HepG2 (cell line): ENCODE data around the gene KIAA0232. TPM values are rescaled to one million over a fixed set of nuclear protein-coding genes. Genes with fewer than 3 reads are reported as not detected.

ENCODE experiments used
- ARID3A ChIP-seq: IDR thresholded peaks from 2 replicates; pipeline ENCODE4 v1.6.1; 2012; ENCODE audit warnings: low read depth, low read length, improper control_type of control experiment
- CENPBD1 ChIP-seq: sonication (generic); formaldehyde crosslinking; IDR thresholded peaks from 2 replicates; pipeline ENCODE4 v1.8.0; 2022; ENCODE audit warnings: missing genetic modification reagents, low read depth, mild to moderate bottlenecking, borderline replicate concordance
- CTCF ChIP-seq: sonication (generic); formaldehyde crosslinking; IDR thresholded peaks from 2 replicates; pipeline ENCODE4 v1.5.0; 2020; ENCODE audit warnings: mild to moderate bottlenecking, missing genetic modification reagents, moderate library complexity
- GATAD1 ChIP-seq: IDR thresholded peaks from 2 replicates; pipeline ENCODE4 v1.6.1; 2016; ENCODE audit warnings: missing genetic modification reagents, missing compliant biosample characterization
- HDAC2 ChIP-seq: sonication (generic); formaldehyde crosslinking; IDR thresholded peaks from 2 replicates; pipeline ENCODE4 v1.4.0; 2020; ENCODE audit warnings: missing genetic modification reagents
- MAZ ChIP-seq, 2 experiments: sonication (generic) in 1 of 2; formaldehyde crosslinking in 1 of 2; IDR thresholded peaks; 2 replicates each; pipeline versions ENCODE4 v1.5.0 to v1.6.1; 2012 to 2020; ENCODE audit warnings: low read depth in 2 of 2, mild to moderate bottlenecking in 2 of 2, borderline replicate concordance in 1 of 2, improper control_type of control experiment in 1 of 2, low read length in 1 of 2, missing genetic modification reagents in 1 of 2, moderate library complexity in 1 of 2
- MIER3 ChIP-seq: IDR thresholded peaks from 2 replicates; pipeline ENCODE4 v1.6.1; 2016; ENCODE audit warnings: missing compliant biosample characterization, borderline replicate concordance
- YEATS2 ChIP-seq: sonication (generic); formaldehyde crosslinking; IDR thresholded peaks from 2 replicates; pipeline ENCODE4 v1.4.0; 2020; ENCODE audit warnings: missing genetic modification reagents, borderline replicate concordance
- ZBTB26 ChIP-seq: IDR thresholded peaks from 2 replicates; pipeline ENCODE4 v1.6.1; 2016; ENCODE audit warnings: missing compliant biosample characterization, missing genetic modification reagents, borderline replicate concordance
- ZBTB7B ChIP-seq: sonication (generic); formaldehyde crosslinking; IDR thresholded peaks from 2 replicates; pipeline ENCODE4 v1.4.0; 2020; ENCODE audit warnings: missing genetic modification reagents
- ZNF282 ChIP-seq: fragments of 450-650 bp; IDR thresholded peaks from 2 replicates; pipeline ENCODE4 v1.6.1; 2018; ENCODE audit not compliant: partially characterized antibody
- ZNF318 ChIP-seq: sonication (generic); formaldehyde crosslinking; IDR thresholded peaks from 2 replicates; pipeline ENCODE4 v1.4.0; 2020; ENCODE audit warnings: mild to moderate bottlenecking, missing genetic modification reagents
- ZNF331 ChIP-seq: sonication (generic); formaldehyde crosslinking; IDR thresholded peaks from 2 replicates; pipeline ENCODE4 v1.4.0; 2020; ENCODE audit warnings: missing genetic modification reagents
- ZNF740 ChIP-seq: sonication (generic); formaldehyde crosslinking; IDR thresholded peaks from 2 replicates; pipeline ENCODE4 v1.4.0; 2020; ENCODE audit warnings: missing genetic modification reagents
- polyA plus RNA-seq, 8 experiments: library from polyadenylated mRNA; depleted of rRNA in 3 of 8; stranded (reverse) in 7 of 8; unstranded in 1 of 8; fragments of >200 nt; fragmentation: Illumina TruSeq in 4 of 8; extraction: Trizol in 4 of 8; gene quantifications; 2 replicates each; pipeline versions ENCODE4 v1.2.1 to v1.2.3, GENCODE V29; 2011 to 2016; ENCODE audit warnings: low read depth in 4 of 8, missing spikeins in 1 of 8, mixed read lengths in 1 of 8; ENCODE audit not compliant: insufficient read depth in 1 of 8
- total RNA-seq, 5 experiments: library from RNA; depleted of rRNA; stranded (reverse); fragments of >200 nt; fragmentation: Illumina TruSeq; extraction: Trizol; gene quantifications; 2 replicates each; pipeline ENCODE4 v1.2.3, GENCODE V29; 2016; ENCODE audit warnings: low read depth in 1 of 5

KIAA0232 gene
- total and polyA plus RNA-seq, 2 of the 13 experiments (the other 11 are each of a cell fraction or from before 2014, with no cell fraction given) = 7.8 to 17.1 TPM

- TF ChIP-seq CTCF (CRISPR knock-in tag) (peak; percentile 87), ZBTB26 (CRISPR knock-in tag) (0 out of 2 replicates have a peak, but pooled peaks have one; percentile 29), MIER3 (CRISPR knock-in tag) (0 out of 2 replicates have a peak, but pooled peaks have one; percentile 24), CENPBD1 (CRISPR knock-in tag) (no peak), ZNF331 (CRISPR knock-in tag) (0 out of 2 replicates have a peak, but pooled peaks have one; percentile 30), HDAC2 (CRISPR knock-in tag) (peak; percentile 39; the same call in 1 of the 2 replicates), ZNF740 (no peak), GATAD1 (0 out of 2 replicates have a peak, but pooled peaks have one; percentile 39), YEATS2 (CRISPR knock-in tag) (0 out of 2 replicates have a peak, but pooled peaks have one; percentile 36), MAZ (IDR thresholded peaks at IDR 0.05; ENCODE audit: borderline replicate concordance, low read depth, low read length) (no peak), MAZ (CRISPR knock-in tag; IDR thresholded peaks at IDR 0.05; ENCODE audit: low read depth) (0 out of 2 replicates have a peak, but pooled peaks have one; percentile 41), ZNF282 (no peak), ARID3A (no peak), ZBTB7B (CRISPR knock-in tag) (peak; percentile 55), ZNF318 (CRISPR knock-in tag) (peak; percentile 62; the same call in 1 of the 2 replicates)
Measured at GRCh38 chr4:6907658-6908191, 125.2 kb downstream of the KIAA0232 start (continued).
